NOMO-1 (cell line): ENCODE measurements around the gene PLEKHA4.

ENCODE experiments used
- DNase-seq, 2 experiments: peaks; one replicate each; lab custom pipeline; 2025; ENCODE audit not compliant: unreplicated experiment in 2 of 2; lab: John Stamatoyannopoulos, UW

Gene PLEKHA4

GRCh38 chr19:48835734-48836088 is 32.7 kb downstream of the PLEKHA4 start:
- DNase-seq: peak; percentile 76 to 86

GRCh38 chr19:48833977-48834376 is 34.4 kb downstream of the PLEKHA4 start:
- no peak for DNase-seq

- no peak for DNase-seq
Observed at GRCh38 chr19:48833049-48833448, 35.4 kb downstream of the PLEKHA4 start.

- no peak for DNase-seq
Observed at GRCh38 chr19:48830965-48831364, 37.5 kb downstream of the PLEKHA4 start.

- DNase-seq: no peak
Observed at GRCh38 chr19:48830088-48830487, 38.3 kb downstream of the PLEKHA4 start.

- DNase-seq: no peak
Observed at GRCh38 chr19:48826606-48827020, 41.8 kb downstream of the PLEKHA4 start.

- DNase-seq: no peak
Observed at GRCh38 chr19:48822514-48822913, 45.9 kb downstream of the PLEKHA4 start.

GRCh38 chr19:48821633-48822032 is 46.8 kb downstream of the PLEKHA4 start:
- no peak for DNase-seq

- DNase-seq: no peak
Observed at GRCh38 chr19:48819366-48819816, 49.0 kb downstream of the PLEKHA4 start.

GRCh38 chr19:48818234-48818820 is 50.1 kb downstream of the PLEKHA4 start:
- no peak for DNase-seq

- no peak for DNase-seq
Observed at GRCh38 chr19:48817585-48818124, 50.8 kb downstream of the PLEKHA4 start.

- DNase-seq: no peak
Observed at GRCh38 chr19:48815870-48816501, 52.4 kb downstream of the PLEKHA4 start.

- no peak for DNase-seq
Observed at GRCh38 chr19:48814895-48815294, 53.5 kb downstream of the PLEKHA4 start.

- DNase-seq: no peak
Observed at GRCh38 chr19:48813123-48813913, 55.1 kb downstream of the PLEKHA4 start.

GRCh38 chr19:48812094-48812929 is 56.1 kb downstream of the PLEKHA4 start:
- DNase-seq: peak; percentile 41 to 78

GRCh38 chr19:48810151-48810550 is 58.3 kb downstream of the PLEKHA4 start:
- peak in 1 of 2 experiments; percentile 23 for DNase-seq

- no peak for DNase-seq
Observed at GRCh38 chr19:48807590-48808308, 60.7 kb downstream of the PLEKHA4 start.

- DNase-seq: no peak
Observed at GRCh38 chr19:48806818-48807589, 61.4 kb downstream of the PLEKHA4 start.

GRCh38 chr19:48806518-48806817 is 61.9 kb downstream of the PLEKHA4 start:
- DNase-seq: peak; percentile 11 to 15
